Vagina (tissue), 2 donors: ENCODE data around the gene LIPE. TPM values are rescaled to one million over a fixed set of nuclear protein-coding genes. Genes with fewer than 3 reads are reported as not detected.

Experiments
- DNase-seq, 2 donors: peaks; one replicate each; pipeline ENCODE4 v3.0.0-alpha.2; 2017; ENCODE audit errors: extremely low spot score in 2 of 2
- H3K27ac ChIP-seq: fragments of 200-600 bp; sonication (generic); one replicate; pipeline ENCODE4 v1.5.1; 2019
- H3K27me3 ChIP-seq: fragments of 200-600 bp; sonication (generic); one replicate; pipeline ENCODE4 v1.5.1; 2019
- H3K36me3 ChIP-seq, 2 donors: fragments of 200-600 bp; sonication (generic); one replicate each; pipeline ENCODE4 v1.5.1; 2017 to 2019
- H3K4me1 ChIP-seq: fragments of 200-600 bp; sonication (generic); one replicate; pipeline ENCODE4 v1.5.1; 2019
- H3K4me3 ChIP-seq, 2 donors: fragments of 200-600 bp; sonication (generic); 1 replicate in 1 of 2; 2 replicates in 1 of 2; pipeline ENCODE4 v1.5.1; 2016 to 2019
- H3K9me3 ChIP-seq: fragments of 200-600 bp; sonication (generic); one replicate; pipeline ENCODE4 v1.5.1; 2019
- CTCF ChIP-seq, 3 experiments: fragments of 450-650 bp in 2 of 3; fragments of 200-600 bp in 1 of 3; sonication (generic) in 1 of 3; IDR thresholded peaks; one replicate each; pipeline ENCODE4 v1.5.1; 2017 to 2019; ENCODE audit warnings: antibody characterized with exemption in 3 of 3, mild to moderate bottlenecking in 2 of 3, moderate library complexity in 2 of 3
- POLR2A ChIP-seq, 2 donors: fragments of 450-650 bp; IDR thresholded peaks; one replicate each; pipeline ENCODE4 v1.6.1; 2017; ENCODE audit warnings: antibody characterized with exemption in 2 of 2, mild to moderate bottlenecking in 2 of 2, moderate library complexity in 2 of 2
- POLR2AphosphoS5 ChIP-seq, 2 donors: sonication (generic); formaldehyde crosslinking; IDR thresholded peaks; one replicate each; pipeline ENCODE4 v1.9.0; 2017; ENCODE audit warnings: antibody characterized with exemption in 2 of 2, mild to moderate bottlenecking in 2 of 2, low read depth in 1 of 2; ENCODE audit not compliant: insufficient read depth in 1 of 2
- intact Hi-C: fragments of 100-400 bp; cut with DNase I; formaldehyde crosslinking; loops from one replicate; pipeline ENCODE4 v1.15.1; 2023
- total RNA-seq: library from RNA; depleted of rRNA; stranded (reverse); fragments of >200 nt; gene quantifications from one replicate; pipeline ENCODE4 v1.2.3, GENCODE V29; 2016

The LIPE gene
- total RNA-seq, 1 donor from 2014 or later = 102 TPM

GRCh38 chr19:42412661-42413076 lies 14.5 kb downstream of the LIPE start:
- no peak for TF ChIP-seq POLR2AphosphoS5 (IDR thresholded peaks at IDR 0.05; ENCODE audit: insufficient read depth in 1 of 2, low read depth in 1 of 2)
- no peak overlapping the region for H3K4me3 ChIP-seq
- H3K27ac ChIP-seq = no peak overlapping the region
- intact Hi-C loops = no loop called here
- H3K4me1 ChIP-seq = peaks cover 6% of the 10 kb centered on the region
- no peak for DNase-seq
- no peaks in the 10 kb centered on the region for H3K9me3 ChIP-seq
- no peaks in the 10 kb centered on the region for H3K27me3 ChIP-seq
- H3K36me3 ChIP-seq = no peaks in the 10 kb centered on the region

GRCh38 chr19:42412227-42412626 lies 15.0 kb downstream of the LIPE start:
- TF ChIP-seq CTCF (IDR thresholded peaks at IDR 0.05) = no peak
- no peak for TF ChIP-seq POLR2AphosphoS5 (IDR thresholded peaks at IDR 0.05; ENCODE audit: insufficient read depth in 1 of 2, low read depth in 1 of 2)
- no peak for TF ChIP-seq POLR2A (IDR thresholded peaks at IDR 0.05)
- Histone ChIP-seq H3K36me3 (no peaks in the 10 kb centered on the region), H3K4me3 (no peak overlapping the region), H3K9me3 (no peaks in the 10 kb centered on the region), H3K27ac (no peak overlapping the region), H3K27me3 (no peaks in the 10 kb centered on the region), H3K4me1 (peaks cover 6% of the 10 kb centered on the region)
- intact Hi-C loops = no loop called here
- no peak for DNase-seq

DNA sequence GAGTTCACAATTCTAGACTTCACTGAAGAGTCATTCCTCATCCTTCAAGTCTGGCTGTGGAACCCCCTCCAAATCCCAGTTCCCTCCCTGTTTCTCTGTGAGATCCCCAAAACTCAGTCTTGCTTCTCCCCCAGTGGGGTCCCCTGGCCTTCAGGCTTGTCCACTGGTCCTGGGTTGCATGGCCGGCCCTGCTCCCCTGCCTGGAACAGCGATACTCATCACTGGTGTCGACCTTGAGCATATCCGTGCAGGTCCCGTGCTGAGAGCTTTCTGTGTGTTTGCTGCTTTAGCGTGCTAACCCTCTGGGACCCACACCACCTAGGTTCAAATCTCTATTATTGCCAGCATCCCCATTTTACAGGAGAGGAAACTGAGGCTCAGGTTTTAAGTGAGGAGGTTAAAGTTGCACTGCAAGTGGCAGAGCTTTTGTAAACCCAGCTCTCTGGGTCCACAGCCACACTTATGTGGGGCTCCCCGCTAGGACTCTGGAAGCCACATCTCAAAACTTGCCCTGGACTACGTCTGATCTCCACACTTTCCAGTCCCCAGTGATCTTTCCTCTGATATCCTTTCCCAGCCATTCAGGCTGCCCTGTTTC lies 15.5 kb downstream of the LIPE start:
- TF ChIP-seq CTCF (IDR thresholded peaks at IDR 0.05) (no peak), POLR2A (IDR thresholded peaks at IDR 0.05) (no peak), POLR2AphosphoS5 (IDR thresholded peaks at IDR 0.05; ENCODE audit: insufficient read depth in 1 of 2, low read depth in 1 of 2) (no peak)
- Histone ChIP-seq H3K4me3 (no peak overlapping the region), H3K36me3 (no peaks in the 10 kb centered on the region), H3K27me3 (no peaks in the 10 kb centered on the region), H3K27ac (no peak overlapping the region), H3K9me3 (no peaks in the 10 kb centered on the region), H3K4me1 (peaks cover 6% of the 10 kb centered on the region)
- no peak for DNase-seq
- intact Hi-C loops = no loop called here

GRCh38 chr19:42410371-42410770 lies 16.8 kb downstream of the LIPE start:
- Histone ChIP-seq H3K36me3 (no peaks in the 10 kb centered on the region), H3K4me3 (no peak overlapping the region)

GRCh38 chr19:42409477-42409876 lies 17.7 kb downstream of the LIPE start:
- H3K27me3 ChIP-seq = no peaks in the 10 kb centered on the region
- no peak overlapping the region for H3K27ac ChIP-seq
- peaks cover 6% of the 10 kb centered on the region for H3K4me1 ChIP-seq
- TF ChIP-seq POLR2A (IDR thresholded peaks at IDR 0.05) = no peak
- TF ChIP-seq POLR2AphosphoS5 (IDR thresholded peaks at IDR 0.05; ENCODE audit: insufficient read depth in 1 of 2, low read depth in 1 of 2) = no peak
- TF ChIP-seq CTCF (IDR thresholded peaks at IDR 0.05) = no peak
- intact Hi-C loops = no loop called here
- no peak overlapping the region for H3K4me3 ChIP-seq
- DNase-seq = no peak
- no peaks in the 10 kb centered on the region for H3K36me3 ChIP-seq
- no peaks in the 10 kb centered on the region for H3K9me3 ChIP-seq

More at GRCh38 chr19:42410371-42410770, 16.8 kb downstream of the LIPE start:
- intact Hi-C loops = no loop called here
- H3K27ac ChIP-seq = no peak overlapping the region
- H3K4me1 ChIP-seq = peaks cover 6% of the 10 kb centered on the region
- H3K9me3 ChIP-seq = no peaks in the 10 kb centered on the region
- no peak for DNase-seq
- no peak for TF ChIP-seq POLR2AphosphoS5 (IDR thresholded peaks at IDR 0.05; ENCODE audit: insufficient read depth in 1 of 2, low read depth in 1 of 2)
- no peak for TF ChIP-seq CTCF (IDR thresholded peaks at IDR 0.05)
- no peak for TF ChIP-seq POLR2A (IDR thresholded peaks at IDR 0.05)
- no peaks in the 10 kb centered on the region for H3K27me3 ChIP-seq
